SKM-1 (cell line): ENCODE measurements around the gene MLC1.

Source experiments
- DNase-seq: peaks from one replicate; lab custom pipeline; 2025; ENCODE audit not compliant: unreplicated experiment; lab: John Stamatoyannopoulos, UW

Gene MLC1

DNA sequence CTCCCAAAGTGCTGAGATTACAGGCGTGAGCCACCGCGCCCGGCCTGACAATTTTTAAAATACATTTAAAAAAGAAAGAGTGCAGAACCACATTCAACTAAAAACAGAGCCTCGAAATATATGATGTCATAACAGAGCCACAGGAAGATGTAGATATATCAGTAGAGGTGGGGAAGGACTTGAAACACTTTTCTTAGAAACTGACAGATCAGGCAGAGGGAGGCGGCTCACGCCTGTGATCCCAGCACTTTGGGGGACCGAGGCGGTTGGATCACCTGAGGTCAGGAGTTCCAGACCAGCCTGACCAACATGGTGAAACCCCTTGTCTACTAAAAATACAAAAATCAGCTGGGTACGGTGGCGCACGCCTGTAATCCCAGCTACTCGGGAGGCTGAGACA is 7.0 kb downstream of the MLC1 start:
- DNase-seq = no peak

DNA sequence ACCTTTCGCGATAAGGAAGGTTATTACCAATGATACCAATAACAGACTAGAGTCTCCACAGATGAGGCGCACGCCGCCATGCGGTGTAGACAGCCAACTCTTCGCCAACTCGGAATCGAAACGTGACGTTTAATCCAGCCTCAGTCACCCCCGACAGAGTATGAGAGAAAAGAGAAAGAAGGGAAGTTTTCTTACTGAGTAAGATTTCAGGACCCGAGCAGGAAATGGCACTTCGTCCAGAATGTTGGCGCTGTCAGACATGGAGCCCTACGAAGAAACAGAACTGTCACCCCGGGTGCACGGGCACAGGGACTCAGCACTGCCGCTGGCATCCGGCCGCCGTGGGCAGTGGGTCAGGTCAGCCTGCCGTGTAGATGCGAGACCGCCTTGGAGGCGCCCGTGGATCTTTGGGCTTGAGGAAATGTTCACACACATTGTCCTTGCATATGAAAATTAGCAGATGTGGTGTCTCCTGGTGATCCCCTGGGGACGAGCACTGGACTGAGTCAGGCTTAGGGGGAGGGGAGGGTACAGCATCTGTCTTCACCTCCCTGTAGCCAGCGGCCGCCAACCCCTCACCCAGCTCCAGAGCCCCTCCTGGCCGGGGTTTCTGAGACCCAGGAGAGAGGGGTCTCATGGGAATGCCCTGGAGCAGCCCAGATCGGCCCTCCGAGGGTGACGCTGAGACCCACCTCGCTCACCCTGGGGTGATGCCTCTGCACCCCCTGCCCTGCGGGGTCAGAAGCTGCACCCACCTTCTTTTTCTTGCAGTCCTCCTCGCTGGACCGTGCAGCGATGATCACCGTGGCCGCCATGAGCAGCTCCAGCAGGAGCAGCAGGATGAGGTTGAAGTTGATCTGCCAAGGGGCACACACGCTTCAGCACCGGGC is 8.3 kb downstream of the MLC1 start:
- DNase-seq = no peak

DNA sequence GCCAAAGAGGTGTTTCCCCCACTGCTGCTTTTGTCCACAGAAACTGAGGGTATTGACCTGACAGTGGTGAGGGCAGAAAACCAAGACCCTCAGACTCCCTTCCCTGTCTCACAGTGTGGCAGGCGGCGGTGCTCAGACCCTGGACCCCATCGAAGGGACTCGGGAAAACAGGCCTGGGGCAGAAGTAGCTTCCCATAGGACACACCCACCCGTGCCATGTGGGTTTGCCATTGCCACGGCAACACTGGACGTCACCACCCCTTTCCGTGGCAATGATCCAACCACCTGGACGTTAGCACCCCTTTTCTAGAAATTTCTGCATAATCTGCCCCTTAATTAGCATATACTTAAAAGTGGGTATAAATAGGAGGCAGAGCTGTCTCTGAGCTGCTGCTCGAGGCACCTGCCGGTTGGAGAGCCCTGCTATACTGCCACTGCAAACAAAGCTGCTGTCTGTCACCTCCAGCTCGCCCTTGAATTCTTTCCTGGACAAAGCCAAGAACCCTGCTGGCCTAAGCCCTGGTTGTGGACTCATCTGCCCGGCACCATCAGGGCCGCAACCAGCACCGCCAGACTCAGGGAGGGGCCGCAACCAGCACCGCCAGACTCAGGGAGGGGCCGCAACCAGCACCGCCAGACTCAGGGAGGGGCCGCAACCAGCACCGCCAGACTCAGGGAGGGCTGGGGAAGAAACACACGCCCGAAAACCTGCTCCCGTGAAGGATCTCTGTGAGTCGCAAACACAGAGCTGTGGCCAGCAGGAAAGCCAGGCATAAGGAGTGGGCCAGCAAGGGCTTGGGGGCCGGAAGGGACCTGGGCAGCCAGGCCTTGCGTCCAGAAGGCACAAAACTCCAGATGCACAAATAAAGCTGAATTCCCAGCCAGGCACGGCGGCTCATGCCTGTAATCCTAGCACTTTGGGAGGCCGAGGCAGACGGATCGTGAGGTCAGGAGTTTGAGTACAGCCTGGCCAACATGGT is 10.4 kb downstream of the MLC1 start:
- DNase-seq = no peak

DNA sequence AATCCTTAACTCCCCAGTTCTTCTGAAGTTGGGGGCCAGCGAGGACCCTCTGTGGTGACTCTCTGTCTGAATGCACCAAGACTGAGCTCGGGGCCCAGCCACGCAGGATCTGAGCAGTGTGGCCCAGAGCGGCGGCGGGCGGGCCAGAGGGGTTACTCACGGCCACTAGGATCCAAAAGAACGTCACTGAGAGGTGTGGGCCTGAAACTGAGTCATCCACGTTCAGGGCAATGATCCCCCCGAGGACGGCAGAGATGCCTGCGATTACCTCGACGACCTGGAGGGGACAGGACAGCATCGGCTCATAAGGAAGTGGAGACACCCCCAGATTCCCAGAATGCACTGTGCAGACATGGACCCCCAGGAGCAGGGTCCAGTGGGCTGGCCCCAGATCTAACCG is 11.2 kb downstream of the MLC1 start:
- no peak for DNase-seq

DNA sequence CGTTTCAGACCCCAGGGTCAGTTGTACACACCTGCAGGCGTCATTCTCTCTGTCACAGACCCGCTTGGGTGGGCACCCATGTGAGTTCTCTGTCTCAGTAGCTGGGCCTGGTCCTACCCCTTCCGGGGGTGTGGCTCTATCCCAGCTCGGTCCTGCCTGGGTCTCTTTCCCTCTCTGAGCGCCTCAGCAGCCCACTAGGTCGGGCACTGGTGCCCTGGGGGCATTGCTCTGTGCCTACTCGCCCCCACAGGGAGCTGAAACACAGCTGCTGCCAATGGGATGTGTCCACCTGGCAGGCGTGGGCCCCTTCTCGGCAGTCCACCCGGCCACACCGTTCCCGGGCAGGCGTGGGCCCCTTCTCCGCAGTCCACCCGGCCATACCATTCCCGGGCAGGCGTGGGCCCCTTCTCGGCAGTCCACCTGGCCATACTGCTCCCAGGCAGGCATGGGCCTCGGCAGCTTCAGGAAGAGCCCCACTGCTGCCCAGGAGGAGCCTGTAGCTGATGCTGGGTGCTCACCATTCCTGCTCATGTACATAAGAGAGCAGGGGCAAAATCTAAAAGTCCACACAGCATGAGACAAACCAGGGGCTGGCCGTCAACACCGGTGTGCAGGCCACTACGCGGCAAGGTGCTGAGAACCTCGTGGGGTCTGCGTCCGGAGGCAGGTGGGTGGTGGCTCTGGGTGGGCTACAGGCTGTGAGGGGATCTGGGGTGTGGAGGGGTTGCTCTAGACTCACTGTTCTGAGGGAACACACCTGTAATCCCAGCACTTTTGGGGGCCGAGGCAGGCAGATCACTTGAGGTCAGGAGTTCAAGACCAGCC is 12.3 kb downstream of the MLC1 start:
- DNase-seq = no peak

DNA sequence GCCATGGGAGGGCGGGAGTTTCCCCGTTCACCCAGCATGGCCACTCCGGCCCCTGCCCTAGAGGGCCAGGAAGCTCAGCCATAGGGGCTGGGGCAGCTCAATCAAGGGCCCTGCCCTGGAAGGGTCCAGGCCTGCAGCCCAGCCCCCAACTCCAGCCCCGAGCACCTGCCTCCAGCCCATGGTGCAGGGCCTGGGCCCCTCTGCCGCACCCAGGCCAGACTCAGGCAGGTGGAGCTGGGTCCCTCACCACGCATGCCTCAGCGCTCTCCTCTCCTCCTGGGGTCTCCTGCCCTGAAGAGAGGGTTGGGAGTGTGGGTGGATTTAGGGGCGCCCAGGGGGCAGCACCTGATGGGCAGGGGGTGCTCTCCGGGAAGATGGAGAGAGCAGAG is 13.1 kb downstream of the MLC1 start:
- no peak for DNase-seq

DNA sequence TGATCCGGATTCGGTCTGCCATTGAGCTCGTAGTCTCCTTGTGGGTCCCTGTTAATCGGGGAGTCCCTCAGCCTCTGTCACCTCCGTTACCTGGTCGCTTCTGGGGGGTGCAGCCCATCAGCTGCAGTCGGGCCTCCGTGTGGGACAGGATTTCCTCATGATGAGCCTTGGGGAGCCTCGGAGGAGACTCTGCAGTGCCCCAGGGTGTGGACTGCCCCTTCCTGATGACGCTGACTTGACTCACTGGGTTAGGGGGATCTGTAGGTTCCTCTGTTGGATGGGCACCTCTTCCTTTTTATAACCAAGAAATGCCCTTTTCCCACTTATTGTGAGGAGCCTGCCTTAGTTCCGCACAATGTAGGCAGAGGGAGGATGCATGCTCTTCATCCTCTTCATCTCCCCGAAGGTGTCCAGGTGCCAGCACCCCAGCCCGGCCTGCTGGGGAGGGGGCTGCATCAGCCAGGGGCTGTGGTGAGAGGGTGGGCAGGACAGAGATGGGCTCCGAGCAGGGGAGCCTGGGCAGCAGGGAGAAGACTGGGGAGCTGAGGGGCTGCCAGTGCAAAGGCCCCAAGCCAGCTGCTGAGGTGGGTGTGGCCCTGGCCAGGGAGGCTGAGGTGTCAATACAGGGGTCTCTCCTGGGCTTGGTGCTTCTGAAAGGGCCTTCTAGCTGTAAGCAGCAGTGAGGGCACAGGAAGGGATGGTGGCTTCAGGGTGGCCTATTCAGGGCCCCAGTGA is 13.6 kb downstream of the MLC1 start:
- DNase-seq = no peak

DNA sequence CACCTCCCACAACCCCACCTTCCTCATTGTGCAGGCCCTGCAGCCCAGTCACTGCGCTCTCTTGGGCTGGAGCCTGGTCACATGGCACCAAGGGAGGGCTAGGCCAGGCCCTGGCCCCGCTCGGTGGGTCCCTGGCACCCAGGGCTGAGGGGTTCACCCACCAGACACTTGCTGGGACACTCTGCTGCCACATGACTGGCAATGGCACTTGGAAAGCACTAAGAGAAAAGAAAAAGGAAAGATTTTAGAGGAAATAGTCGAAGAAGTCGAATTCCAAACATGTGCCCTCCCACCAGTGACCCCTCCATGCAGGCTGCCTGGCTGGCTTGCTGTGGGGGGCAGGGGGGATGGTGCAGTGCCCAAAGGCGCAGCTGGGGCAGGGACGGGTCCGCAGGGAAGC is 14.9 kb downstream of the MLC1 start:
- DNase-seq = no peak

DNA sequence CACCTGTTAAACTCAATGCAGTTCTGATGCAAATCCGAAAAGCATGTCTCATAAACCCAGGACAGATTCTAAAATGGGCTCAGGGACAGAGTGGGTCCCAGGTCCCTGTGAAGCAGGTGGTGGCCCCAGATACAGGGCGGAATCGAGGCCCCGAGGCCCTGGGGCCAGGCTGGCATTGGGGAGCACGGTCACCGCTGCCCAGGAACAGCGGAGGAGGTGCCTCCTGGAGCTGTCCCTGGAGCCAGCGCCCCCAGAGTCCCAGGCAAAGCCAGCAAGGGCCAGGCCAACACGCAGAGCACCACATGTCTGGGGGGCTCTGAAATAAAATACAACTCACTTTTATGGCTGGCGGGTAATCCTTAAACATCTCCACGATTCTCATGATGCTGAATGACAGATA is 17.1 kb downstream of the MLC1 start:
- DNase-seq = no peak

DNA sequence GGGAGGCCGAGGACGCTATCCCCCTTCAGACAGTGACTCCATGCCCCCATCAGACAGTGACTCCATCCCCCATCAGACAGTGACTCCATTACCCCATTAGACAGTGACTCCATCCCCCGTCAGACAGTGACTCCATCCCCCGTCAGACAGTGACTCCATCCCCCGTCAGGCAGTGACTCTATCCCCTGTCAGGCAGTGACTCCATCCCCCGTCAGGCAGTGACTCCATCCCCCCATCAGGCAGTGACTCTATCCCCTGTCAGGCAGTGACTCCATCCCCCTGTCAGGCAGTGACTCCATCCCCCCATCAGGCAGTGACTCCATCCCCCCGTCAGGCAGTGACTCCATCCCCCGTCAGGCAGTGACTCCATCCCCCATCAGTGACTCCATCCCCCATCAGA is 18.0 kb downstream of the MLC1 start:
- no peak for DNase-seq

DNA sequence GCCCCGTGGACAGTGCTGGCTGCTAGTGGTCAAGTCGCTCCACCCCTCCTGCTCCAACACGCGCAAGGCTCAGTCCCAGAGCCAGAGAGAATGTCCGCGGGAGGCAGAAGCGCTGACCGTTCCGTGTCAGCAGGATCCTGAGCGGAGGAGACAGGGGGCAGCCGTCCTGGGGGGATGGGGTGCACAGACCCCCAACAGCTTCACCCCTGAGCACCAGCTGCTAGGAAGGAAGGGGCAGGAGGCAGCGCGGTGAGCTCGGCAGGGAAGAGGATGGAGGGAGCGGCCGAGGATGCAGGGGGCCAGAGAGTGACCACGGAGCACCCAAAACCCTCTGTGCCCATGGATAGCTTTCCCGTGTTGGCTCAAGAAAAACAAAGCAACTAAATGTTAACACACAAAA is 20.8 kb downstream of the MLC1 start:
- DNase-seq = no peak

DNA sequence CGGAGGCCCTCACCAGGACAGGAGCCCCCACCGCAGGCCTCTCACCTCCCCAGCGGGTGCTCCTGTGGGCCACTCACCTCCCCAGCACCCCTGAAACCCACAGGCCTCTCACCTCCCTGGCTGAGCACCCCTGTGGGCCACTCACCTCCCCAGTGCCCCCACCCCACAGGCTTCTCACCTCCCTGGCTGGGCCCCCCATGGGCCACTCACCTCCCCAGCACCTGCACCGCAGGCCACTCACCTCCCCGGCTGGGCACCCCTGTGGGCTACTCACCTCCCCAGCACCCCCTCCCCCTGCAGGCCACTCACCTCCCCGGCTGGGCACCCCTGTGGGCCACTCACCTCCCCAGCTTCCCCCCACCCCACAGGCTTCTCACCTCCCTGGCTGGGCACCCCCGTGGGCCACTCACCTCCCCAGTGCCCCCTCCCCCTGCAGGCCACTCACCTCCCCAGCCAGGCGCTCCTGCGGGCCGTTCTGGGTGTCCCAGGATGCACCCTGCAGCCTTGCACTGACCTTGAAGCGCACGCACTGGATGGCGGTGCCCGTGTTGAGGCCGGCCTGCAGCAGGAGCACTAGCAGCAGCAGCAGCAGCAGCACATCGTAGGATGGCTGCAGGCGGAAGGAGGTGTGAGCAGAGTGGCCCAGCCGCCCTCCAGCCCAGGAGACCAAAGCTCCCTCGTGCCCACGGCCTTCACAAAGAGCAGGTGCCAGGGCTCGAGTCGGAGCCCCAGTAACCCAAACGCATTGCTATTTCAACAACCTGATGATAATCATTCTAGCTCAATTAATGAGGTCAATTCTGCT is 21.4 kb downstream of the MLC1 start:
- no peak for DNase-seq

DNA sequence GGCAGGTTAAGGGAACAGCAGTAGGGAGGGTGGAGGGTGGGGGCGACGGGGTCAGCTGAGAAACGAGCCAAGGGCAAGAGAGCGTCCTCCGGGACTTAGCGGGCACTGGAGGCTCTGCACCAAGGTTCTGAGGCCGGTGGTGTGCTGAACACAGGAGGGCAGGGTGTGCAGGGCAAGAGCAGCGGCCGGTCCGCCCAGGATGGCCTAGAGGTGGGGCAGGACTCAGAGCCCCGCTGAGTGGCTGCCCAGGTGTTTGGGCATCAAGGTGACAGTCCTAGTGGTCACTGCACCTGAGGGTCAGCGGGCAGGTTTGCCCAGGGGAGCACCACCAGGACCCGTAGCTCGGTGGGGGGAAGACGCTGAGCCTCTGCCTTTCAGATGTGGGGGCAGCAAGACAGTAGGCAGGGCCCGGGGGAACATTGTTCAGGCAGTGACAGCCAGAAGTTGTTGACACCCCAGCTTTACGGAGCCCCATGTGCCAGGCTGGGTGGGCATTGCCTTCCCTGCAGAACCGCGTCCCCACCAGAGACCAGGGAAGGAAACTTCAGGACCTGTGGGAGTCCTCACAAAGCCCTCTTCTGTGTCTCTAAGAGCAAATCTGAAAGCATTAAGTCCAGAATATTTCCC is 22.6 kb downstream of the MLC1 start:
- DNase-seq = no peak

DNA sequence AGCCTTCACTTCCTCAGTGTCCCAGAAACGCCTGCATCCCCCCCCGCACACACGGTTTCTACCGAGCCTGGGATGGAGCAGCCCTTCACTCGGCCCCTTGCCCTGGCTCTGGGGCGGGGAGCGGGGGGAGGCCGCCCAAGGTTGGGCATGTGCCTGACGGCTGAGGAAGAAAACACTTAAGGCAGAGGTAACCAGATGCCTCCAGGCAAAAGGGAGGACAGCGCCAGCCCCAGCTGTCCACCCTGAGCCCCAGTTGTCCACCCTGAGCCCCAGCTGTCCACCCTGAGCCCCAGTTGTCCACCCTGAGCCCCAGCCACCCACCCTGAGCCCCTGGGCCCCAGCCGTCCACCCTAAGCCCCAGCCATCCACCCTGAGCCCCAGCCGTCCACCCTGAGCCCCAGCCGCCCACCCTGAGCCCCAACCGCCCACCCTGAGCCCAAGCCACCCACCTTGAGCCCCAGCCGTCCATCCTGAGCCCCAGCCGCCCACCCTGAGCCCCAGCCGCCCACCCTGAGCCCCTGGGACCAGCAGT is 23.3 kb downstream of the MLC1 start:
- peak; percentile 88 for DNase-seq

DNA sequence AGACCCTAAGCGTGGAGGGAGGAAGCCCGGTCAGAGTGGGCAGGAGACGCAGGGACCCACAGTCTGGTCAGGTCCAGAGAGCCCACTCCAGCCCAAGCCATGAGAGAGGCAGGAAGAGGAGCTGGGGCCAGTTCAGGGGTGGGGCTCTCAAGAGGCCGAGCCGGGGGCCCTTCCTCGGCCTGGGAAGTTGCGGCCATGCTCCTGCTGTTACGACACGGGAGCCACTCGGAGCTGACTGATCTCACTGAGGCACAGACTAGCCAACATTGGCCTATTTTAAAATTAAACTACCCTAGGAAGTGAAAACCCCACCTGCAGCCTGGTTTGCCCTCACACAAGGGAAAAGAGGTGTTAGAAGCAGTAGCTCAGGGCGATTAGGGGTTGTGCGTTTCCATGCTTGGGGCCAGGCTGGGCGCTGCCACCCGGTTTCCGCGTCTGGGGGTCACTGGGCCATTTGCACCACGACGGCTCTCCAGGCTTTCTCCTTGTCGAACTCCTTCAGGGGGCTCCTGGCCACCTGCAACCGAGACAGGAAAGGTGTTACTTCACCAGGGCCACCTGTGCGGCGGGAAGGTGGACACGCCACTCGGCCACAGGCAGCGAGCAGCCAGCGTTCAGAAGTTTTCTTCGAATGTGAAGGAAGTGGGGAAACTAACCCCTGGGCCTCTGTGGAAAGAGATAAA is 23.9 kb downstream of the MLC1 start:
- DNase-seq = peak; percentile 71

DNA sequence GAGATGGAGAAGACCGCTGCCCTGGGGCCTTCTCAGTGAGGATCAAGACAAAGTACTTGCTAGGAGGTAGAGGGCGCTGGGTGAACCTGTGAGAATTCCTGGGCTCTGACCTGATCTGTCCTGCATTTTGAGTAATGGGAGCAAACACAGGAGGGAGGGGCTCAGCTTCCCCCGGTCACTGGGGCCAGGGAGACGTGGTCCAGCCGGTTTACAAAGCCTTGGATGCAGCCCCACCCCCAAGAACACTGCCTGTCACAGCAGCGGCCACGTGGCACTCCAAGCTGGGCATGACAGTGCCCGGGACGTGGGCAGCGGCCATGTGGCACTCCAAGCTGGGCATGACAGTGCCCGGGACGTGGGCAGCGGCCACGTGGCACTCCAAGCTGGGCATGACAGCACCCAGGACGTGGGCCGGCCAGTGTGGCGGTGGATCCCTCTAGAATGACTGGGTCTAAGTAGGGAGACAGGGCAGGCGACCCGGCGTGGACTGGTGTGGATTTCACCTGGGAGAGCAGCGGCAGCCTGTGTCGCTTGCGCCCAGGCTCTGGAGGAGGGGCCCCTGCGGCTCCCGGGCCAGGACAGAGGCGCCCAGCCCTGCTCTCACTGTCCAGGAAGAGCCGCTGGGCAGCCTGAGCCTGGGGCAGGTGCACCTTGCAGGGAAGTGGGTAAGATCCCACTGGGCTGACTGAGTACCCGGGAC is 24.6 kb downstream of the MLC1 start:
- DNase-seq = no peak

DNA sequence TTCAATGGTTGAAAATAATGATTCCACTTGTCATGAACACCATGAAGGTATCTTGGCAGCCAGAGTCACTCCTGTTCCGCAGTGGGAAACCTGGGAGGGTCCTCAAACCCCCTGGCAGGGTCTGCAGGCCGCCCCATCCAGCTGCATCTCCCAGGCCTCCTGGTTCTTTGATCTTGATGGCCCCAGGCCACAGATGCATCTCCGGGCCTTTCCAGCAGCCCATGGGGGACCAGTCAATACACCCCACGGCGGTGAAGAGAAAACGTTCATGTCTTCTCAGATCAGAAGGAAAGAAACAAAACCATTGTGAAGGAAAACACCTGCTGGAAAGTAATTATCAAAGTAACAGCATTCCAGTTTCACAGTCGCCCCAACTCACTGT is 25.4 kb downstream of the MLC1 start:
- DNase-seq = no peak
